Muscle of leg (tissue), 11 donors: ENCODE data around the gene DCAF15. TPM values are rescaled to one million over a fixed set of nuclear protein-coding genes. Genes with fewer than 3 reads are reported as not detected.
"Not testable (repeated sequence)": the region's sequence is repeated elsewhere in the genome, so short reads cannot be mapped to it uniquely, and the experiment has no call there.

ENCODE experiments used
- DNase-seq: peaks from one replicate; pipeline ENCODE4 v3.0.0; 2013
- H3K27ac ChIP-seq: one replicate; pipeline ENCODE4 v1.5.1; 2013; ENCODE audit warnings: mild to moderate bottlenecking, low read length, control low read depth
- H3K27me3 ChIP-seq: one replicate; pipeline ENCODE4 v1.6.1; 2013; ENCODE audit warnings: low read length; ENCODE audit not compliant: control insufficient read depth, insufficient read depth
- H3K36me3 ChIP-seq: one replicate; pipeline ENCODE4 v1.6.1; 2013; ENCODE audit warnings: low read length; ENCODE audit not compliant: control insufficient read depth, insufficient read depth
- H3K4me1 ChIP-seq: one replicate; pipeline ENCODE4 v1.6.1; 2013; ENCODE audit warnings: low read length; ENCODE audit not compliant: control insufficient read depth, insufficient read depth
- H3K4me3 ChIP-seq: one replicate; pipeline ENCODE4 v1.5.1; 2013; ENCODE audit warnings: low read length, control low read depth
- H3K9me3 ChIP-seq: replicated peaks from 2 replicates; pipeline ENCODE4 v1.6.1; 2013; ENCODE audit warnings: low read depth, low read length; ENCODE audit not compliant: control insufficient read depth
- WGBS: methylation state at CpG from one replicate; pipeline ENCODE4 v1.1.5; 2013; ENCODE audit warnings: missing lambda C conversion rate; ENCODE audit not compliant: insufficient coverage; 5-methylcytosine and 5-hydroxymethylcytosine counted together
- polyA plus RNA-seq, 8 donors: library from polyadenylated mRNA; unstranded; fragments of 120-200 nt; gene quantifications; one replicate each; pipeline versions ENCODE4 v1.2.1 to v1.2.3, GENCODE V29; 2013; ENCODE audit warnings: inconsistent platforms in 1 of 8, low replicate concordance in 1 of 8; ENCODE audit not compliant: insufficient read length in 8 of 8, insufficient read depth in 1 of 8
- total RNA-seq: library from RNA; stranded (reverse); fragments of 120-200 nt; gene quantifications from one replicate; pipeline ENCODE4 v1.2.4, GENCODE V29; 2013

Gene DCAF15
- total and polyA plus RNA-seq, 9 donors = 14.9 to 26.1 (median 20.8) TPM

DNA sequence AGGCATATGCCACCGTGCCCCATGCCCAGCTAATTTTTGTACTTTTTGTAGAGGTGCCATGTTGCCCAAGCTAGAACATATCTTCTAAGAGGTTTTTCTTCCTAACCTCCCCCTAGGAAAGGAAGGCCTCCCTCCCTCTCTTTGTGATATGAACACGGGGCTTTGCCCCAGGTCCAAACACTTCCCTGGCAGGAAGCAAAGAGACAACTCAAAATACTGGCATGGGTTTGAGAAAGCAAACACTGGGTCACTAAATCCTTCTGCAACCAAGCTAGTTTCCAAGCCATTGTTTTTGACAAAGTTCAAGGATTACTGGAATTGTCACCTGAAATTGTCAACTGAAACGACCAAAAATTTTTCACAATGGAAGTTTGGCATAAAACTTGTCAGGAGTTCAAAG lies 37.5 kb upstream of the DCAF15 start:
- no peaks in the 10 kb centered on the region for H3K27me3 ChIP-seq
- WGBS = no CpG with 5 or more reads among the region's 3 CpGs
- peaks cover 55% of the 10 kb centered on the region for H3K36me3 ChIP-seq

DNA sequence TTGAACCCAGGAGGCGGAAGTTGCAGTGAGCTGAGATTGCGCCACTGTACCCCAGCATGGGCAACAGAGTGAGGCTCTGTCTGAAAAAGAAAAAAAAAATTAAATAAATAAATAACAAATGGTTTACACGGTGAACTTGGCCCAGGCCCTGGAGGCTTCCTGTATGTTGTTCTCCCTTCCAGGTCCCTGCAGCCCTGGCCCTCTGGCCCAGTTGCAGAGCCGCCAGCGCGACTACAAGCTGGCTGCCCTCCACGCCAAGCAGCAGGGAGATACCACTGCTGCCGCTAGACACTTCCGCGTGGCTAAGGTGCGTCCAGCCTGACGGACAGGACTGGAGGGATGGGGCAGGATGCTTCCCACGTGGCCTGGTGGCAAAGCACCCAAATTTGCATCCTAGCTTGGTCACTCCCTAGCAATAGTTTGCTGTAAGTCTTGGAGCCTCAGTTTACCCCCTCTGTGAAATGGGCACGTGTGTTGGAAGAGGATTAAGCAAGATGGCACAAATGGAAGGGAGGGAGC lies 34.4 kb upstream of the DCAF15 start:
- no peak for DNase-seq
- Histone ChIP-seq H3K36me3 (peaks cover 67% of the 10 kb centered on the region), H3K27me3 (no peaks in the 10 kb centered on the region), H3K4me1 (no peaks in the 10 kb centered on the region), H3K4me3 (no peak overlapping the region), H3K27ac (no peak overlapping the region), H3K9me3 (peaks cover 8% of the 10 kb centered on the region)
- 88% methylated on average over 12 of the region's 14 CpGs for WGBS

More for the DNA sequence above, 37.5 kb upstream of the DCAF15 start:
- Histone ChIP-seq H3K4me3 (no peak overlapping the region), H3K4me1 (no peaks in the 10 kb centered on the region), H3K9me3 (no peaks in the 10 kb centered on the region), H3K27ac (no peak overlapping the region)
- no peak for DNase-seq

- Histone ChIP-seq H3K4me1 (no peaks in the 10 kb centered on the region), H3K9me3 (peaks cover 8% of the 10 kb centered on the region), H3K27me3 (no peaks in the 10 kb centered on the region), H3K4me3 (no peak overlapping the region), H3K36me3 (peaks cover 66% of the 10 kb centered on the region), H3K27ac (no peak overlapping the region)
- 91% methylated on average over 29 of the region's 34 CpGs for WGBS
- no peak for DNase-seq
Measured at GRCh38 chr19:13918726-13919411, 33.4 kb upstream of the DCAF15 start.

DNA sequence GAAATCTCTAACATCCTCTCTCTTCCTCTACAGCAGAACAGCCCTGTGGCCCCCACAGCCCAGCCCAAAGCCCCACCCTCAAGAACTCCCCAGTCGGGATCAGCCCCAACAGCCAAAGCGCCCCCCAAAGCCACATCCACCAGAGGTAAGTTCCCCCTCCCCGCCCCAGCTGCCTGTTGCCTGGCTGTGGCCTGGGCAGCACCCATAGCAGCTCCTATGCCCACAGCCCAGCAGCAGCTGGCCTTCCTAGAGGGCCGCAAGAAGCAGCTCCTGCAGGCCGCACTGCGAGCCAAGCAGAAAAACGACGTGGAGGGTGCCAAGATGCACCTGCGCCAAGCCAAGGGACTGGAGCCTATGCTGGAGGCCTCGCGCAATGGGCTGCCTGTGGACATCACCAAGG lies 31.8 kb upstream of the DCAF15 start:
- peaks cover 66% of the 10 kb centered on the region for H3K36me3 ChIP-seq
- H3K4me1 ChIP-seq = no peaks in the 10 kb centered on the region
- H3K4me3 ChIP-seq = no peak overlapping the region
- peaks cover 8% of the 10 kb centered on the region for H3K9me3 ChIP-seq
- no peak for DNase-seq
- H3K27me3 ChIP-seq = no peaks in the 10 kb centered on the region
- no peak overlapping the region for H3K27ac ChIP-seq
- WGBS = 99% methylated on average over 11 of the region's 11 CpGs

DNA sequence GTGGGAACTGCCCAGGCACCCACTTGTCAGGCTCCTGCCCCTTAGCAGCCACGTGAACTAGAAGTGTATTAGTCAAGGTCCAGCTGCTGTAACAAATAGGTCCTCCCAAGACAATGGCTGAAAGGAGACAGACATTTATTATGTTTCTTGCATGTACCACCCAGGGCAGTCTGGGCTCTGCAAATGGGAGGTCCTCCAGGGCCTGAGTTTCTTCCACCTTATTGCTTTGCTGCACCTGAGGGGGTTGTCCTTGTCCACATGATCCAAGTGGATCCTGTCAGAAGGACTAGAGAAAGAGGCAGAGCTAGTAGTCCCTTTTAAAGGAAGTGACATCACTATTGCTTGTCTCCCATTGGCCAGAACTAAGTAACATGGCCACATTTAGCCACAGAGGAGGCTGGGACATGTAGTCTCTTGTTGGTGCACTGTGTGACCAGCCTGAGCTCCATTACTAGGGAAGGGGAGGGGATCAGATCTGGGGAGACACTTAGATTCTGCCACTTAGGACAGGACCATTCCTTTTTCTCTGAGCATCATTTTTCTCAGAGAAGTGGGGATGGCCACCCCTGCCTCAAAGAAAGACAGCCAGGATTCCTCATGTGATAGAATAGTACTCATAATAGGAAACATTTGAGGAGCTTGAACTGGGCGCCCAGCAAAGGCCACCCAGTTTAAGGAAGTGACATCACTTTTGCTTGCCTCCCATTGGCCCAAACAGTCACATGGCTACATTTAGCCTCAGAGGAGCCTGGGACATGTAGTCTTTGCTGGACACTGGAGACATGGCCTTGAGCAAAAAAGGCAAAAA lies 31.2 kb upstream of the DCAF15 start:
- no peak overlapping the region for H3K27ac ChIP-seq
- H3K27me3 ChIP-seq = no peaks in the 10 kb centered on the region
- WGBS = 100% methylated on average over 1 of the region's 2 CpGs
- H3K4me3 ChIP-seq = no peak overlapping the region
- peak; percentile 62 for DNase-seq
- H3K4me1 ChIP-seq = no peaks in the 10 kb centered on the region
- H3K9me3 ChIP-seq = peaks cover 8% of the 10 kb centered on the region
- H3K36me3 ChIP-seq = peaks cover 64% of the 10 kb centered on the region

DNA sequence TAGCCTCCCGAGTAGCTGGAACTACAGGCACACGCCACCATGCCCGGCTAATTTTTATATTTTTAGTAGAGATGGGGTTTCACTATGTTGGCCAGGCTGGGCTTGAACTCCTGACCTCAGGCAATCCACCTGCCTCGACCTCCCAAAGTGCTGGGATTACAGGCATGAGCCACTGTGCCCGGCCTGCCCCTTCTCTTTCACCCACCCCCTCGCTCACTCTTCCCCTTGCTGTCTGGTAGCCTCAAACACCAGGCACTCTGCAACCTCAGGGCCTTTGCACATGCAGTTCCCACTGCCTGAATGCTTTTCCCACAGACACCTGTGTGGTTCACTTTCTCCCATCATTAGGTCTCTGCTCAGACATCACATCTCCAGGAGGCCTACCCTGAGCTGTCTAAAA lies 30.2 kb upstream of the DCAF15 start:
- not testable (repeated sequence) for H3K9me3 ChIP-seq, H3K4me3 ChIP-seq, DNase-seq, H3K27ac ChIP-seq, H3K4me1 ChIP-seq, H3K27me3 ChIP-seq
- H3K36me3 ChIP-seq = peaks cover 67% of the 10 kb centered on the region
- WGBS = 88% methylated on average over 3 of the region's 6 CpGs

DNA sequence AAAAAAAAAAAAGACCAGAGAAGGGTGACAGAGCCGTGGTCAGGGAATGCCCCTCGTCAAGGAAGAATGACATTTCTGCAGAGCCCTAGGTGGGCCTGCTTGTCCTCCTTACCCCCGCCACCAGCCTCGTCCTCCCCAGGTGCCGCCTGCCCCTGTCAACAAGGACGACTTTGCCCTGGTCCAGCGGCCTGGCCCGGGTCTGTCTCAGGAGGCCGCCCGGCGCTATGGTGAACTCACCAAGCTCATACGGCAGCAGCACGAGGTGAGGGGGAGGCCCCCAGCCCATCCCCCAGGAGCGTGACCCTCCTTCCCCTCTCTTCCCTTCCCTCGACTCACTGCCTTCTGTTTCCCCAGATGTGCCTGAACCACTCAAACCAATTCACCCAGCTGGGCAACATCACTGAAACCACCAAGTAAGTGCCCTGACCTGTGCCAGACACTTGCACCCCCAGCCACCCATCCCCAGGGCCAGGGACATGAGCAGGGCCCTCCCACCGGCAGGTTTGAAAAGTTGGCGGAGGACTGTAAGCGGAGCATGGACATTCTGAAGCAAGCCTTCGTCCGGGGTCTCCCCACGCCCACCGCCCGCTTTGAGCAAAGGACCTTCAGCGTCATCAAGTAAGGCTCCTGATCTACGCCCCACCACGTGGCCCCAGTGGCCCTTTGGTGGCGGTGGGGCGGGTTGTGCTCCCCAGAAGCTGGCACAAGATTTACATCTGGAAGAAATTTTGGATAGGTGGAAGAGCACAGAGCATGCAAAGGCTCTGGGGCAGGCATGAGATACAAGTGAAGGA lies 28.9 kb upstream of the DCAF15 start:
- peaks cover 68% of the 10 kb centered on the region for H3K36me3 ChIP-seq
- WGBS = 93% methylated on average over 27 of the region's 28 CpGs
- peaks cover 8% of the 10 kb centered on the region for H3K9me3 ChIP-seq
- no peak overlapping the region for H3K27ac ChIP-seq
- H3K27me3 ChIP-seq = no peaks in the 10 kb centered on the region
- H3K4me1 ChIP-seq = no peaks in the 10 kb centered on the region
- no peak overlapping the region for H3K4me3 ChIP-seq
- DNase-seq = no peak

DNA sequence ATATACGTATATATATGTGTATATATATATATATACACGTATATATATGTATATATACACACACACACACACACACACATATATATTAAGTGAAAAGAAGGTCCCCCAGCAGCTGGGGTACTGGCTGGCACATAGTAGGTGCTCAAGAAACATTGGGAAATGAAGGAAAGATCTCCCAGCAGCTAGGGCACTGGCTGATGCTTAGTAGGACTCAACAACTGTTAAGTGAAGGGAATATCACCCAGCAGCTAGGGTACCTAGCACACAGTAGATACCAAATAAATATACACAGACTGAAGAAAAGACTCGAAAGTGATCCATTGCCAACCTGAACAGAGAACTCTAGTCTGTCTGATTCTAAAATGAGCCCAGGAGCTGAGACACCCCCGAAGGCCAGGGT lies 26.3 kb upstream of the DCAF15 start:
- DNase-seq = no peak
- Histone ChIP-seq H3K4me3 (no peak overlapping the region), H3K27me3 (no peaks in the 10 kb centered on the region), H3K36me3 (peaks cover 58% of the 10 kb centered on the region), H3K9me3 (peaks cover 3% of the 10 kb centered on the region), H3K27ac (no peak overlapping the region), H3K4me1 (no peaks in the 10 kb centered on the region)
- WGBS = 86% methylated on average over 1 of the region's 4 CpGs

DNA sequence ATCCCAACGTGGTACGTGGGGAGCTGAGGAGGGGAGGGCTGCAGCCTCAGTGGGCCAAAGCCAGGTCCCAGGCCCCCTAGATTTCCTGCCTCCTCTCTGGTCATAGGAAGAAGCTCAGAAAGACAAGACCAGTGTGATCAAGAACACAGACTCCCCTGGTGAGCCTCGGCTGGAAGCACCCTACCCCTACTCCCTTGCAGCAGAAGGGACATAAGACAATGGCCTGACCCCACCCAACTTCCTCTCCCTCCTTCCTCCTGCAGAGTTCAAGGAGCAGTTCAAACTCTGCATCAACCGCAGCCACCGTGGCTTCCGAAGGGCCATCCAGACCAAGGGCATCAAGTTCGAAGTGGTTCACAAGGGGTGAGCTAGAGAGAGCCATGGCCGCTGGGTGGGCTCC lies 25.6 kb upstream of the DCAF15 start:
- H3K9me3 ChIP-seq = no peaks in the 10 kb centered on the region
- no CpG with 5 or more reads among the region's 8 CpGs for WGBS
- H3K27ac ChIP-seq = no peak overlapping the region
- H3K4me1 ChIP-seq = no peaks in the 10 kb centered on the region
- peaks cover 52% of the 10 kb centered on the region for H3K36me3 ChIP-seq
- no peaks in the 10 kb centered on the region for H3K27me3 ChIP-seq
- H3K4me3 ChIP-seq = no peak overlapping the region
- DNase-seq = no peak

- WGBS = 83% methylated on average over 10 of the region's 12 CpGs
- Histone ChIP-seq H3K27me3 (no peaks in the 10 kb centered on the region), H3K36me3 (peaks cover 35% of the 10 kb centered on the region), H3K27ac (no peak overlapping the region), H3K4me3 (no peak overlapping the region), H3K4me1 (no peaks in the 10 kb centered on the region), H3K9me3 (no peaks in the 10 kb centered on the region)
- DNase-seq = no peak
Measured at GRCh38 chr19:13929340-13929739, 23.0 kb upstream of the DCAF15 start.
